ENCODE data around the gene ZC3H10. TPM values are rescaled to one million over a fixed set of nuclear protein-coding genes. Genes with fewer than 3 reads are reported as not detected.
A peak's percentile ranks its signal among the peaks of the same experiment; 100 is the strongest.

The ZC3H10 gene
- total RNA-seq, 4 donors from 2014 or later: 2.1 to 5.6 (median 3.4) TPM

DNA sequence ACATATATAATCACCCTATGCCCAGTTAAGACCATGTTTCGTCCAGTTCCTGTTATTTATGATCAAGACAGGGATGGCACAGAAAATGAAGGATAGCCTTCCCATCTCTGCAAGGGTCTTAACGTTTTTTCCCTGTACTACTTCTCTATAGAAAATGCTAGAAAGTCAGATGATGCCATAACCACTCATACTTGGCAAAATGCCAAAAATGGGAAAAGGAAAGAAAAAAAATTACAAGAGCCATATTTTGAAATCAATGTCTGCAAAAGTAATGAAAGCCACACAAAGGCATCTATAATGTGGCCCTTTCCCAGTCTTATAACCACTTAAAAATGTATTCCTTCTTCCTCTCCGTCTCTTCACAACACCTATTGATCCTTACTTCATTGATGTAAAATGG, 32.5 kb downstream of the ZC3H10 start:
- Histone ChIP-seq H3K27me3 (no peaks in the 10 kb centered on the region), H3K36me3 (no peaks in the 10 kb centered on the region), H3K9me3 (no peaks in the 10 kb centered on the region), H3K27ac (no peak overlapping the region), H3K4me1 (peaks cover 36% of the 10 kb centered on the region), H3K4me3 (no peak overlapping the region)
- TF ChIP-seq, protein P1, sequence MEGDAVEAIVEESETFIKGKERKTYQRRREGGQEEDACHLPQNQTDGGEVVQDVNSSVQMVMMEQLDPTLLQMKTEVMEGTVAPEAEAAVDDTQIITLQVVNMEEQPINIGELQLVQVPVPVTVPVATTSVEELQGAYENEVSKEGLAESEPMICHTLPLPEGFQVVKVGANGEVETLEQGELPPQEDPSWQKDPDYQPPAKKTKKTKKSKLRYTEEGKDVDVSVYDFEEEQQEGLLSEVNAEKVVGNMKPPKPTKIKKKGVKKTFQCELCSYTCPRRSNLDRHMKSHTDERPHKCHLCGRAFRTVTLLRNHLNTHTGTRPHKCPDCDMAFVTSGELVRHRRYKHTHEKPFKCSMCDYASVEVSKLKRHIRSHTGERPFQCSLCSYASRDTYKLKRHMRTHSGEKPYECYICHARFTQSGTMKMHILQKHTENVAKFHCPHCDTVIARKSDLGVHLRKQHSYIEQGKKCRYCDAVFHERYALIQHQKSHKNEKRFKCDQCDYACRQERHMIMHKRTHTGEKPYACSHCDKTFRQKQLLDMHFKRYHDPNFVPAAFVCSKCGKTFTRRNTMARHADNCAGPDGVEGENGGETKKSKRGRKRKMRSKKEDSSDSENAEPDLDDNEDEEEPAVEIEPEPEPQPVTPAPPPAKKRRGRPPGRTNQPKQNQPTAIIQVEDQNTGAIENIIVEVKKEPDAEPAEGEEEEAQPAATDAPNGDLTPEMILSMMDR (IDR thresholded peaks at IDR 0.05): no peak
- TF ChIP-seq POLR2A (IDR thresholded peaks at IDR 0.05) (no peak), EP300 (IDR thresholded peaks at IDR 0.05) (no peak), POLR2AphosphoS5 (IDR thresholded peaks at IDR 0.05) (no peak)
- 63% methylated on average over 3 of the region's 3 CpGs for WGBS
- DNase-seq (ENCODE audit: low spot score in 2 of 2): no peak

DNA sequence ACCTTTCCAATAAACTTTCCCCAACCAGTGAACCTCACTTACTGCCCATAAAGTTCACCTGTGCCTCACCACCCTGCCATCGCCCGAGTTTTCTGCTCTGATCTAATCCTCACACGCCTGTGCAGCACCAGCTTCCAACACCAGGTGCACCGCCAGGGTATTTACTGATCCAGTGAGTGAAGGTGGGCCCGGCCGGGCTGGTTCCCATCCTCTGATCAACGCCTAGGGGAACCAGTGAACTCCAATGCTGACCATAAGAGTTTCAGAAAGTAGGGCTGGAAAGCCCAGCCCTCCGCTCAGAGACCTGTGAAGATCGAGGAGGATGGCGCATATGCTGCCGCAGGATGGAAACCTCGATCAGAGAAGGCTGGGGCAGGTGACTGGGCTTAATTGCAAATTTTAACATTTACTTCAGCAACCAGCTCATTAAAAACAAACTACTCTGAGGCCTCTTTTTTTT, 33.6 kb downstream of the ZC3H10 start:
- no peaks in the 10 kb centered on the region for H3K27me3 ChIP-seq
- no peaks in the 10 kb centered on the region for H3K9me3 ChIP-seq
- H3K4me3 ChIP-seq: peak overlapping the region; percentile 62
- DNase-seq (ENCODE audit: low spot score in 2 of 2): no peak
- peak overlapping the region; percentile 95 for H3K27ac ChIP-seq
- WGBS: 8% methylated on average over 12 of the region's 12 CpGs
- H3K4me1 ChIP-seq: peaks cover 35% of the 10 kb centered on the region
- no peak for TF ChIP-seq POLR2AphosphoS5 (IDR thresholded peaks at IDR 0.05)
- TF ChIP-seq, protein P1 (IDR thresholded peaks at IDR 0.05): peak; percentile 38 to 55
- no peaks in the 10 kb centered on the region for H3K36me3 ChIP-seq

DNA sequence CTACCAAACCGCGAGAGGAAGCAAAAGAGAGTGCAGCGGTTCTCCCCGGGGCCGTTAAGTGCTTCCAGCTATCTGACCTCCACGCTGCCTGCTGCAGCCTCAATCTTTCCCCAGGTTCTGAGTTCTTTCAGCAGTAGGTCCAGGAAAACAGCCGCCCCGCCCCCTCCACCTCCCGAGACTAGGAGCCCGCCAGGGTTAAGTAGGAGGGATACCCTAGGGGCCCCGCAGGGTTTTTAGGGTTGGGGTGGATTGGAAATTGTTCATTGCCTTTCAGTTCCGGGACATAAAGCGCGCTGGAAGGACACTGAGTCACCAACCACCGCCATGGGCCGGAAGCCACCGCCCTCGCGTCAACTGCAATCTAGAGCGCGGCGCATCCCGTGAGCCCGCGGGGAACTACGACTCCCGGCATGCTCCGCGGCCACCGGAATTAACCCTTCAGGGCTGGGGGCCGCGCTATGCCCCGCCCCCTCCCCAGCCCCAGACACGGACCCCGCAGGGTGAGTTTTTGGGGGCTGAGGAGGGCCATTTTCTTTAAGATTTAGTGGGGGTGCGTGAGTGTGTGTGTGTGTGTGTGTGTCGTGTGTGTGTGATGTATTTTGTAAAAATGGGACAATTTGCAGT, 34.2 kb downstream of the ZC3H10 start, which contains the start of gene MYL6B:
MYL6B (plus strand) TSS at position 456 of the 624 bp plus-strand sequence. CDS start 1,332 bp downstream, outside the sequence.
- TF ChIP-seq EP300 (IDR thresholded peaks at IDR 0.05) (no peak), POLR2AphosphoS5 (IDR thresholded peaks at IDR 0.05) (peak in 2 of 3 donors; percentile 88 to 89), POLR2A (IDR thresholded peaks at IDR 0.05) (peak in 1 of 2 donors; percentile 41)
- TF ChIP-seq, protein P1 (IDR thresholded peaks at IDR 0.05): no peak
- H3K4me1 ChIP-seq: peaks cover 34% of the 10 kb centered on the region
- peak; percentile 97 to 98 for DNase-seq (ENCODE audit: low spot score in 2 of 2)
- peak within 1 kb of the TSS; percentile 95 for H3K27ac ChIP-seq
- no peaks in the 10 kb centered on the region for H3K27me3 ChIP-seq
- H3K4me3 ChIP-seq: peak within 1 kb of the TSS; percentile 62
- WGBS: 0% methylated on average over 10 of the region's 37 CpGs
- no peaks in the 10 kb centered on the region for H3K9me3 ChIP-seq
- no peaks in the 10 kb centered on the region for H3K36me3 ChIP-seq

DNA sequence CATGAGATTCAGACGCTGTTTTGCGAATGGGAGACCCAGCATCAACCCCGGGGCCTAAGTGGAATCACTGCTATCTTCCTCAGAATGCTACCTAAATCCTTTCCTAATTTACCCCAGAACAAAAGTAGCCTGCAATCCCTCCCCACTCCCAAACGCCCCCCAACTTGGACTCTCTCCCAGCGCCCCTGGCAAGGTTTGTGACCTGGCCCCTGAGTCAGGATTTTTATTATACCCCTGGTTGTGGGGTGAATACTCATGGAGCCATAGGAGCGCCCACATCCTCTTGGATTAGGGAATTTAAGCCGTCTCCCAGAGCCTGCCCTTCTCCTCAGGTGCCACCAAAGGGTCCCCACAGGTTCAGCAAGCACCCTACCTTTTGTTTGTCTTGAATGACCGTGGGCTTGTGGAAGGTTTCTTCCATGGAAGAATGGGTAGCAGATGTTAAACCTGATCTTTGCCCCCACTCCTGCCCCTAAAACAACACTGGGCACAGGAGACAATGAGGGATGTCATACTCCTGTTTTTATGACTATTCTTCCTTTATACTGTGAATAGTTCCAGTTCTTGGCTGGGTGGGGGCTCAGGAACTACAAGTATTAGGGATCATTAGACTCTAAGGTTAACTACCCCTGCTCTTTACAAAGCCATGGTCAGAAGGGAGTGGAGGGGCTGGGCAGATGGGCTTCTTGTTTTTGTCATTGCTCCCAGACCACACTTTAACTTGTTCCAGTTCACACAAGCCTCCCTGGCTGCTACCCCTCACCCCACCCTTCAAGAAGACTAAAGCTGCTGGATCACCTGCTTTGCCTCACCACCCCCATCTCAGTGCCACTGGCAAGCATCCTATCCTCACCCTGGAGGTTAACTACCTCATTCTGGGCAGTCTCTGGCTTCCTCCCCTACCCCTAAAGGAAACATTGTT, 35.0 kb downstream of the ZC3H10 start:
- Histone ChIP-seq H3K4me1 (peaks cover 38% of the 10 kb centered on the region), H3K27ac (no peak overlapping the region), H3K36me3 (no peaks in the 10 kb centered on the region)

More for the DNA sequence above, 35.0 kb downstream of the ZC3H10 start:
- H3K9me3 ChIP-seq: no peaks in the 10 kb centered on the region
- no peak for TF ChIP-seq POLR2AphosphoS5 (IDR thresholded peaks at IDR 0.05)
- no peak for TF ChIP-seq POLR2A (IDR thresholded peaks at IDR 0.05)
- TF ChIP-seq, protein P1 (IDR thresholded peaks at IDR 0.05): no peak
- no peak for TF ChIP-seq EP300 (IDR thresholded peaks at IDR 0.05)
- H3K27me3 ChIP-seq: no peaks in the 10 kb centered on the region
- H3K4me3 ChIP-seq: peak overlapping the region; percentile 62
- DNase-seq (ENCODE audit: low spot score in 2 of 2): no peak
- WGBS: 10% methylated on average over 8 of the region's 8 CpGs

Data from suprapubic skin (tissue), 4 donors.